HEK293 (cell line): ENCODE data around the gene CHST15.

Experiments used
- BCL11A ChIP-seq: fragments of 450-650 bp; formaldehyde crosslinking; IDR thresholded peaks from 2 replicates; pipeline ENCODE4 v1.5.1; 2016; ENCODE audit warnings: low read depth, missing biosample characterization, missing genetic modification characterization
- CTCF ChIP-seq: fragments of 450-650 bp; formaldehyde crosslinking; IDR thresholded peaks from 2 replicates; pipeline ENCODE4 v1.5.1; 2016; ENCODE audit warnings: missing biosample characterization, missing genetic modification characterization
- TCF7L2 ChIP-seq: IDR thresholded peaks from 2 replicates; pipeline ENCODE4 v1.6.1; 2011; ENCODE audit warnings: low read depth, mild to moderate bottlenecking, inconsistent platforms, low read length, moderate library complexity, borderline replicate concordance
- YY1 ChIP-seq: fragments of 450-650 bp; formaldehyde crosslinking; IDR thresholded peaks from 2 replicates; pipeline ENCODE4 v1.5.1; 2018; ENCODE audit warnings: missing biosample characterization, missing genetic modification characterization
- ZNF140 ChIP-seq: fragments of 450-650 bp; formaldehyde crosslinking; IDR thresholded peaks from 2 replicates; pipeline ENCODE4 v1.5.1; 2016; ENCODE audit warnings: missing biosample characterization, missing genetic modification characterization
- ZNF23 ChIP-seq: fragments of 450-650 bp; formaldehyde crosslinking; IDR thresholded peaks from 2 replicates; pipeline ENCODE4 v1.5.1; 2016; ENCODE audit warnings: missing biosample characterization, missing genetic modification characterization, borderline replicate concordance
- ZNF274 ChIP-seq, 2 experiments: fragments of 200-500 bp in 1 of 2; fragments of 450-650 bp in 1 of 2; sonication (Bioruptor generic) in 1 of 2; formaldehyde crosslinking in 1 of 2; IDR thresholded peaks; 2 replicates each; pipeline versions ENCODE4 v1.5.1 to v1.6.1; 2014 to 2016; ENCODE audit warnings: borderline replicate concordance in 1 of 2, inconsistent platforms in 1 of 2, low read length in 1 of 2, missing biosample characterization in 1 of 2, missing genetic modification characterization in 1 of 2
- ZNF398 ChIP-seq: fragments of 450-650 bp; formaldehyde crosslinking; IDR thresholded peaks from 2 replicates; pipeline ENCODE4 v1.5.1; 2017; ENCODE audit warnings: missing biosample characterization, missing genetic modification characterization
- ZNF837 ChIP-seq: fragments of 450-650 bp; formaldehyde crosslinking; IDR thresholded peaks from 2 replicates; pipeline ENCODE4 v1.5.1; 2016; ENCODE audit warnings: missing biosample characterization, missing genetic modification characterization
- TF ChIP-seq, protein P1 (sequence below): fragments of 450-650 bp; formaldehyde crosslinking; IDR thresholded peaks from 2 replicates; pipeline ENCODE4 v1.5.1; 2016; ENCODE audit warnings: missing biosample characterization, missing genetic modification characterization
- TF ChIP-seq, protein P2 (sequence below): fragments of 450-650 bp; formaldehyde crosslinking; optimal IDR thresholded peaks from 2 replicates; pipeline ENCODE3; 2016; ENCODE audit warnings: missing biosample characterization, mild to moderate bottlenecking, missing genetic modification characterization
- TF ChIP-seq, protein P3 (sequence below): fragments of 450-650 bp; formaldehyde crosslinking; IDR thresholded peaks from 2 replicates; pipeline ENCODE4 v1.5.1; 2016; ENCODE audit warnings: missing biosample characterization, missing genetic modification characterization

- no peak for TF ChIP-seq ZNF23 (tag by site-specific recombination)
- no peak for TF ChIP-seq CTCF (tag by site-specific recombination)
- TF ChIP-seq, protein P1, sequence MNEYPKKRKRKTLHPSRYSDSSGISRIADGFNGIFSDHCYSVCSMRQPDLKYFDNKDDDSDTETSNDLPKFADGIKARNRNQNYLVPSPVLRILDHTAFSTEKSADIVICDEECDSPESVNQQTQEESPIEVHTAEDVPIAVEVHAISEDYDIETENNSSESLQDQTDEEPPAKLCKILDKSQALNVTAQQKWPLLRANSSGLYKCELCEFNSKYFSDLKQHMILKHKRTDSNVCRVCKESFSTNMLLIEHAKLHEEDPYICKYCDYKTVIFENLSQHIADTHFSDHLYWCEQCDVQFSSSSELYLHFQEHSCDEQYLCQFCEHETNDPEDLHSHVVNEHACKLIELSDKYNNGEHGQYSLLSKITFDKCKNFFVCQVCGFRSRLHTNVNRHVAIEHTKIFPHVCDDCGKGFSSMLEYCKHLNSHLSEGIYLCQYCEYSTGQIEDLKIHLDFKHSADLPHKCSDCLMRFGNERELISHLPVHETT (tag by site-specific recombination), result no peak
- TF ChIP-seq ZNF398 (tag by site-specific recombination), result no peak
- no peak for TF ChIP-seq YY1 (tag by site-specific recombination)
- TF ChIP-seq, protein P2, sequence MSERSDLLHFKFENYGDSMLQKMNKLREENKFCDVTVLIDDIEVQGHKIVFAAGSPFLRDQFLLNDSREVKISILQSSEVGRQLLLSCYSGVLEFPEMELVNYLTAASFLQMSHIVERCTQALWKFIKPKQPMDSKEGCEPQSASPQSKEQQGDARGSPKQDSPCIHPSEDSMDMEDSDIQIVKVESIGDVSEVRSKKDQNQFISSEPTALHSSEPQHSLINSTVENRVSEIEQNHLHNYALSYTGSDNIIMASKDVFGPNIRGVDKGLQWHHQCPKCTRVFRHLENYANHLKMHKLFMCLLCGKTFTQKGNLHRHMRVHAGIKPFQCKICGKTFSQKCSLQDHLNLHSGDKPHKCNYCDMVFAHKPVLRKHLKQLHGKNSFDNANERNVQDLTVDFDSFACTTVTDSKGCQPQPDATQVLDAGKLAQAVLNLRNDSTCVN (tag by site-specific recombination), result no peak
- no peak for TF ChIP-seq ZNF274 (IDR thresholded peaks at IDR 0.05; ENCODE audit: low read length)
- TF ChIP-seq ZNF274 (tag by site-specific recombination; IDR thresholded peaks at IDR 0.05; ENCODE audit: borderline replicate concordance), result no peak
- TF ChIP-seq, protein P3, sequence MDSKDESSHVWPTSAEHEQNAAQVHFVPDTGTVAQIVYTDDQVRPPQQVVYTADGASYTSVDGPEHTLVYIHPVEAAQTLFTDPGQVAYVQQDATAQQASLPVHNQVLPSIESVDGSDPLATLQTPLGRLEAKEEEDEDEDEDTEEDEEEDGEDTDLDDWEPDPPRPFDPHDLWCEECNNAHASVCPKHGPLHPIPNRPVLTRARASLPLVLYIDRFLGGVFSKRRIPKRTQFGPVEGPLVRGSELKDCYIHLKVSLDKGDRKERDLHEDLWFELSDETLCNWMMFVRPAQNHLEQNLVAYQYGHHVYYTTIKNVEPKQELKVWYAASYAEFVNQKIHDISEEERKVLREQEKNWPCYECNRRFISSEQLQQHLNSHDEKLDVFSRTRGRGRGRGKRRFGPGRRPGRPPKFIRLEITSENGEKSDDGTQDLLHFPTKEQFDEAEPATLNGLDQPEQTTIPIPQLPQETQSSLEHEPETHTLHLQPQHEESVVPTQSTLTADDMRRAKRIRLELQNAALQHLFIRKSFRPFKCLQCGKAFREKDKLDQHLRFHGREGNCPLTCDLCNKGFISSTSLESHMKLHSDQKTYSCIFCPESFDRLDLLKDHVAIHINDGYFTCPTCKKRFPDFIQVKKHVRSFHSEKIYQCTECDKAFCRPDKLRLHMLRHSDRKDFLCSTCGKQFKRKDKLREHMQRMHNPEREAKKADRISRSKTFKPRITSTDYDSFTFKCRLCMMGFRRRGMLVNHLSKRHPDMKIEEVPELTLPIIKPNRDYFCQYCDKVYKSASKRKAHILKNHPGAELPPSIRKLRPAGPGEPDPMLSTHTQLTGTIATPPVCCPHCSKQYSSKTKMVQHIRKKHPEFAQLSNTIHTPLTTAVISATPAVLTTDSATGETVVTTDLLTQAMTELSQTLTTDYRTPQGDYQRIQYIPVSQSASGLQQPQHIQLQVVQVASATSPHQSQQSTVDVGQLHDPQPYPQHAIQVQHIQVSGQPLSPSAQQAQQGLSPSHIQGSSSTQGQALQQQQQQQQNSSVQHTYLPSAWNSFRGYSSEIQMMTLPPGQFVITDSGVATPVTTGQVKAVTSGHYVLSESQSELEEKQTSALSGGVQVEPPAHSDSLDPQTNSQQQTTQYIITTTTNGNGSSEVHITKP (tag by site-specific recombination), result no peak
- TF ChIP-seq ZNF837 (tag by site-specific recombination), result no peak
- no peak for TF ChIP-seq BCL11A (tag by site-specific recombination)
- no peak for TF ChIP-seq ZNF140 (tag by site-specific recombination)
- no peak for TF ChIP-seq TCF7L2
These were observed 47.5 kb downstream of the CHST15 start for GRCh38 chr10:124045801-124046355.
